ENCODE results near the gene SPTAN1. TPM values are rescaled to one million over a fixed set of nuclear protein-coding genes. Genes with fewer than 3 reads are reported as not detected.

The SPTAN1 gene
- total RNA-seq, 1 experiment from 2014 or later, result 111 TPM

GRCh38 chr9:128627906-128628305 is 75.5 kb downstream of the SPTAN1 start:
- no peak overlapping the region for H2AFZ ChIP-seq (ENCODE audit: low read depth, low read length, poor library complexity, severe bottlenecking)
- H3K9me2 ChIP-seq (ENCODE audit: insufficient read depth), result no peaks in the 10 kb centered on the region
- ChIA-PET CTCF (no interaction called here), POLR2A (no interaction called here), RAD21 (ENCODE audit: low non-redundant PET in 1 of 2, low total read pairs in 2 of 2, uncharacterized antibody in 2 of 2, unreplicated experiment in 2 of 2) (no interaction called here)
- peaks cover 21 to 35% of the 10 kb centered on the region in 2 experiments; a peak in 3 of 4 replicates for H3K36me3 ChIP-seq (ENCODE audit: control insufficient read depth in 1 of 2, insufficient read depth in 2 of 2, low read length in 2 of 2)
- no peaks in the 10 kb centered on the region for H3K27me3 ChIP-seq (ENCODE audit: insufficient read depth, low read length)
- DNase-seq (ENCODE audit: low read depth, low spot score), result no peak
- H3K9me3 ChIP-seq (ENCODE audit: control insufficient read depth in 1 of 2, insufficient read depth in 1 of 2, low read depth in 1 of 2, low read length in 2 of 2), result no peaks in the 10 kb centered on the region
- H3K4me1 ChIP-seq (ENCODE audit: control insufficient read depth in 1 of 2, insufficient read depth in 2 of 2, low read length in 2 of 2), result peaks cover 0 to 10% of the 10 kb centered on the region in 2 experiments; a peak in 2 of 4 replicates
- no TSS peak for BruUV-seq (replicated peaks)
- no peaks in the 10 kb centered on the region; the same call in 1 of the 2 replicates for H3K79me2 ChIP-seq (ENCODE audit: insufficient read depth, low read length)
- H3K9ac ChIP-seq (ENCODE audit: low read length), result no peak overlapping the region
- no peak overlapping the region for H3K4me3 ChIP-seq (replicated peaks in 1 of 2; ENCODE audit: low read depth in 1 of 2, low read length in 2 of 2)
- TF ChIP-seq FOSL1 (IDR thresholded peaks at IDR 0.05; ENCODE audit: low read depth) (no peak), SRF (IDR thresholded peaks at IDR 0.05; ENCODE audit: low read depth) (no peak)
- no peak overlapping the region; the same call in 1 of the 2 replicates for H3K27ac ChIP-seq (ENCODE audit: low read depth, low read length)
- intact Hi-C loops (cut with micrococcal nuclease), result no loop called here
- no peaks in the 10 kb centered on the region for H4K20me1 ChIP-seq (ENCODE audit: insufficient read depth)
- H3K4me2 ChIP-seq (ENCODE audit: low read length), result no peak overlapping the region
- peak; percentile 4; the same call in 1 of the 2 replicates for ATAC-seq

- CTCF ChIA-PET, result no interaction called here
- Histone ChIP-seq H3K4me3 (replicated peaks in 1 of 2; ENCODE audit: low read depth in 1 of 2, low read length in 2 of 2) (no peak overlapping the region), H3K9me3 (ENCODE audit: control insufficient read depth in 1 of 2, insufficient read depth in 1 of 2, low read depth in 1 of 2, low read length in 2 of 2) (no peaks in the 10 kb centered on the region), H3K27ac (ENCODE audit: low read depth, low read length) (no peak overlapping the region; the same call in 1 of the 2 replicates), H3K9me2 (ENCODE audit: insufficient read depth) (no peaks in the 10 kb centered on the region), H2AFZ (ENCODE audit: low read depth, low read length, poor library complexity, severe bottlenecking) (no peak overlapping the region), H3K4me2 (ENCODE audit: low read length) (no peak overlapping the region), H3K9ac (ENCODE audit: low read length) (no peak overlapping the region), H3K27me3 (ENCODE audit: insufficient read depth, low read length) (no peaks in the 10 kb centered on the region), H3K79me2 (ENCODE audit: insufficient read depth, low read length) (no peaks in the 10 kb centered on the region; the same call in 1 of the 2 replicates), H3K36me3 (ENCODE audit: control insufficient read depth in 1 of 2, insufficient read depth in 2 of 2, low read length in 2 of 2) (peaks cover 19 to 42% of the 10 kb centered on the region in 2 experiments), H3K4me1 (ENCODE audit: control insufficient read depth in 1 of 2, insufficient read depth in 2 of 2, low read length in 2 of 2) (peaks cover 0 to 10% of the 10 kb centered on the region in 2 experiments; a peak in 2 of 4 replicates), H4K20me1 (ENCODE audit: insufficient read depth) (no peaks in the 10 kb centered on the region)
- POLR2A ChIA-PET, result no interaction called here
- RAD21 ChIA-PET (ENCODE audit: low non-redundant PET in 1 of 2, low total read pairs in 2 of 2, uncharacterized antibody in 2 of 2, unreplicated experiment in 2 of 2), result no interaction called here
- BruUV-seq (replicated peaks), result no TSS peak
- intact Hi-C loops (cut with micrococcal nuclease), result no loop called here
- no peak for DNase-seq (ENCODE audit: low read depth, low spot score)
- ATAC-seq, result peak; percentile 60
- no peak for TF ChIP-seq EZH2 (IDR thresholded peaks at IDR 0.05)
- no peak for TF ChIP-seq REST (IDR thresholded peaks at IDR 0.05; ENCODE audit: low read depth)
- peak; percentile 47; the same call in 1 of the 2 replicates for TF ChIP-seq POLR2AphosphoS5 (IDR thresholded peaks at IDR 0.05; ENCODE audit: low read depth, low read length)
- TF ChIP-seq JUND (IDR thresholded peaks at IDR 0.05), result no peak
- TF ChIP-seq EZH2phosphoT487 (IDR thresholded peaks at IDR 0.05; ENCODE audit: borderline replicate concordance), result no peak
- no peak for TF ChIP-seq ELF1 (IDR thresholded peaks at IDR 0.05; ENCODE audit: borderline replicate concordance, low read depth)
These were observed 76.2 kb downstream of the SPTAN1 start for GRCh38 chr9:128628471-128629048.
